Subcutaneous adipose tissue (tissue), 4 donors: ENCODE results near the gene LUC7L3. TPM values are rescaled to one million over a fixed set of nuclear protein-coding genes. Genes with fewer than 3 reads are reported as not detected.

Source experiments
- total RNA-seq, 4 donors: library from RNA; depleted of rRNA; stranded (reverse); fragments of >200 nt; gene quantifications; one replicate each; pipeline ENCODE4 v1.1.0, GENCODE V29; 2016
- TF ChIP-seq, protein P1 (sequence below): fragments of 450-650 bp; IDR thresholded peaks from one replicate; pipeline ENCODE4 v1.5.1; 2016; ENCODE audit warnings: low read depth, mild to moderate bottlenecking, control low read depth, antibody characterized with exemption, moderate library complexity

The LUC7L3 gene
- total RNA-seq, 4 donors from 2014 or later = 79.9 to 101 (median 82.2) TPM

DNA sequence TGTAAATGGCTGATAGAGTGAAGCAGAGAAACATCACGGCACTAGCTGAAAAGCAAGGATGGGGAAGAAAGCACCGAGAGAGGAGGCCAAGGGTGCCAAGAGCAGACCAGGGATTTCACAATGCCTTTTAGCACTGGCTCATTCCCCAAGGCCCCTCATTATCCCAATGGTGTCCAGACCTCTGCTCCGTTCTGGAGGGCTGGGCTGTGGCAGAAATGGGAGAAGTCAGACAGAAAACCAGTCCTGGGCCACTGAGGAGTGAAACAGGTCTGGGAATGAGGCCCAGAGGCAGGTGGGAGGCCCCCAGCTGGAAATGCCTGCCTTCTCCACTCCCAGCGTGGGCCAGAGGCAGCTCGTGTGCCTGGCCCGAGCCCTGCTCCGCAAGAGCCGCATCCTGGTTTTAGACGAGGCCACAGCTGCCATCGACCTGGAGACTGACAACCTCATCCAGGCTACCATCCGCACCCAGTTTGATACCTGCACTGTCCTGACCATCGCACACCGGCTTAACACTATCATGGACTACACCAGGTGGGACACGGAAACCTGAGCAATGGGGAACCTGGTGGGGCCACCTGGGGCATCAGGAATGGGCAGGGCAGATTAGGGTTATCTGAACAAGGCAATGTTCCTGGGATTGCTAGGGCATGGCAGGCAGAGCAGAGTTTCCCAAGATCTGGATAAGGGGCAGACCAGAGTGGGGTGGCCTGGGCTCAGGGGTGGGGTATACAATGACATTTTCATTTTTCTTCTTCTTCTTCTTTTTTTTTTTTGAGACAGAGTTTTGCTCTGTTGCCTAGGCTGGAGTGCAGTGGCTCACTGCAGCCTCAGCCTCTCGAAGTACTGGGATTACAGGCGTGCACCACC, 32.0 kb upstream of the LUC7L3 start:
- TF ChIP-seq, protein P1, sequence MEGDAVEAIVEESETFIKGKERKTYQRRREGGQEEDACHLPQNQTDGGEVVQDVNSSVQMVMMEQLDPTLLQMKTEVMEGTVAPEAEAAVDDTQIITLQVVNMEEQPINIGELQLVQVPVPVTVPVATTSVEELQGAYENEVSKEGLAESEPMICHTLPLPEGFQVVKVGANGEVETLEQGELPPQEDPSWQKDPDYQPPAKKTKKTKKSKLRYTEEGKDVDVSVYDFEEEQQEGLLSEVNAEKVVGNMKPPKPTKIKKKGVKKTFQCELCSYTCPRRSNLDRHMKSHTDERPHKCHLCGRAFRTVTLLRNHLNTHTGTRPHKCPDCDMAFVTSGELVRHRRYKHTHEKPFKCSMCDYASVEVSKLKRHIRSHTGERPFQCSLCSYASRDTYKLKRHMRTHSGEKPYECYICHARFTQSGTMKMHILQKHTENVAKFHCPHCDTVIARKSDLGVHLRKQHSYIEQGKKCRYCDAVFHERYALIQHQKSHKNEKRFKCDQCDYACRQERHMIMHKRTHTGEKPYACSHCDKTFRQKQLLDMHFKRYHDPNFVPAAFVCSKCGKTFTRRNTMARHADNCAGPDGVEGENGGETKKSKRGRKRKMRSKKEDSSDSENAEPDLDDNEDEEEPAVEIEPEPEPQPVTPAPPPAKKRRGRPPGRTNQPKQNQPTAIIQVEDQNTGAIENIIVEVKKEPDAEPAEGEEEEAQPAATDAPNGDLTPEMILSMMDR = no peak

DNA sequence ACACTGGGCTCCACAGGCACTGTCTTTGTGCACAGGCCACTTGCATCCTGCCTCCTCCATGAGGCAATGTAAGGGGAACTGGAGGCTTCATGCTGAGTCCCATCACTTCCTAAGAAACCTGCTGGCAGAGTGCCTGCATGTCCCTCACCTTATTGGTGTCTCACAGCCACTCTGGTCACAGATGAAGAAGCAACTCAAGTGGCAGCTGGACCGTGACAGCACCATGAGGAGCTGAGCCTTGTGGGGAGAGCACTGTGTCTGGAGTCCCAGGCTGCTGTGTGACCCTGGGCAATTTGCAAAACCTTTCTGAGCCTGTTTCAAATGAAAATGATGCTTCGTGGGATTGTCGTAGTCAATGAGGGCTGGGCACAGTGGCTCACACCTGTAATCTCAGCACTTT, 31.2 kb upstream of the LUC7L3 start:
- TF ChIP-seq, protein P1 = no peak

DNA sequence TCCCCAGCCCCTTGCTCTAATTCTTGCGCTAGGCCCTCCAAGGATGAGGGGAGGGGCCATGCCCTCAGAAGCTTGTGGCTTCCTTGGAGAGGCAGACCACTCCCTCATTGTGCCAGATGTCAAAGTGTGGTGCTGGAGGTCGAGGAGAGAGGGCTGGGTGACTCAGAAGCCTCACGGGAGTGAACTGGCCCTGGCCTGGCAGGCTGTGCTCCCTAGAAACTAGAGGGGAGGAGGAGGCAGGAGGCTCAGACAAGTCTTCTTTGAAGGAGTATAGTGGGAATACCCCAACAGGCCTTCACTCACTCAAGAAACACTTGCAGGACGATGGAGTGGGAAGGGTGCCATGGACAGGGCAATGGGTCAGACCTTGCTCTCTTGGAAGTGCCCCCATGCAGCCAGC, 30.2 kb upstream of the LUC7L3 start:
- TF ChIP-seq, protein P1 = no peak

- TF ChIP-seq, protein P1 = no peak
Measured at GRCh38 chr17:50689956-50690886, 29.2 kb upstream of the LUC7L3 start.

- TF ChIP-seq, protein P1 = no peak
Measured at GRCh38 chr17:50690887-50691549, 28.4 kb upstream of the LUC7L3 start.

- TF ChIP-seq, protein P1 = no peak
Measured at GRCh38 chr17:50691550-50692447, 27.6 kb upstream of the LUC7L3 start.
